AG04450 (cell line): ENCODE data around the gene STX16. TPM values are rescaled to one million over a fixed set of nuclear protein-coding genes. Genes with fewer than 3 reads are reported as not detected.

ENCODE experiments used
- CTCF ChIA-PET: fragments of 300-600, 350-600 bp; formaldehyde crosslinking; extraction: SDS; loops from one replicate; lab custom pipeline; 2022; ENCODE audit warnings: antibody characterized with exemption, inconsistent platforms; lab: Charles Lee
- POLR2A ChIA-PET: fragments of 350-600 bp; formaldehyde crosslinking; extraction: SDS; loops from one replicate; lab custom pipeline; 2021; ENCODE audit warnings: antibody characterized with exemption, inconsistent platforms; lab: Yijun Ruan, JAX
- DNase-seq: peaks from one replicate; pipeline ENCODE4 v3.0.0-alpha.2; 2011; ENCODE audit warnings: low read depth, low spot score
- H3K27ac ChIP-seq: one replicate; pipeline ENCODE4 v1.5.1; 2012; ENCODE audit warnings: low read depth, low read length, control low read depth
- H3K27me3 ChIP-seq: one replicate; pipeline ENCODE4 v1.6.0; 2012; ENCODE audit warnings: low read length; ENCODE audit not compliant: control insufficient read depth, insufficient read depth
- H3K4me3 ChIP-seq: 2 replicates; pipeline ENCODE4 v1.5.1; 2011; ENCODE audit warnings: mild to moderate bottlenecking, low read depth, low read length, control low read depth
- H3K9me3 ChIP-seq: 2 replicates; pipeline ENCODE4 v1.5.1; 2012; ENCODE audit warnings: low read length; ENCODE audit not compliant: control insufficient read depth, insufficient read depth
- CTCF ChIP-seq: IDR thresholded peaks from 2 replicates; pipeline ENCODE4 v1.5.1; 2011; ENCODE audit warnings: low read depth, low read length, control low read depth, inconsistent platforms
- polyA plus RNA-seq: library from polyadenylated mRNA; depleted of rRNA; stranded (reverse); fragments of >200 nt; gene quantifications from 2 replicates; pipeline ENCODE4 v1.2.3, GENCODE V29; 2011

The STX16 gene
- polyA plus RNA-seq, 1 experiment, result 51.9 TPM

DNA sequence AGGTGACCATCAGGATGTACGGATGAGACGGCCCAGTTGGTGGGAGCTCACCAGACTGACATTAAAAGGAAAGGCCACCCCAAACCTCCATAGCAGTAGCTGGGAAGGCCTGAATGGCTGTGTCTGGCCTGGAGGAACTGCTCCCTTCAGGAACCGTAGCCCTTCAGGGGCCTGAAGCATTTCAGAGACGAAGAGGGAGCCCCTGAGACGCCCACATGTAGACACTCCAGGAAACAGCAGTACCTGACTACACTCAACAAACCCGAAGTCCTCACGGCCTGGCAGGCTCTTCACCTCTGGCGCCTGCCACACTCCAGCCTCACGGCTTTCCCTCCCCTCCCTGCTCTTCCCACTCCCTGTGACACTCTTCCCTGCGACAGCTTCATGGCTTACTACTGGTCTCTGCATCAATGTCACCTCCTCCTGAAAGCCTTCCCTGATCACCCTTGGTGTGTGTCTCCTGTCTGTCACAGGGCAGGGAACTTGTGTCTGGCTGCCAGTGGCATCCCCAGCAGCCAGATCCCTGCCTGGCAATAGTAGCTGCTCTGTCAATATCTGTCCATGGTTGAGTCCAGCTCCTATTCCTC is 14.6 kb upstream of the STX16 start:
- Histone ChIP-seq H3K4me3 (no peak overlapping the region), H3K27ac (no peak overlapping the region), H3K9me3 (peaks cover 9% of the 10 kb centered on the region), H3K27me3 (no peaks in the 10 kb centered on the region)
- CTCF ChIA-PET, result no interaction called here
- POLR2A ChIA-PET, result interaction anchor here (1.0 kb wide), 1 partner anchor 12 kb away, joined by 3 read pairs; no protein-coding TSS in a partner anchor
- no peak for TF ChIP-seq CTCF
- no peak for DNase-seq

DNA sequence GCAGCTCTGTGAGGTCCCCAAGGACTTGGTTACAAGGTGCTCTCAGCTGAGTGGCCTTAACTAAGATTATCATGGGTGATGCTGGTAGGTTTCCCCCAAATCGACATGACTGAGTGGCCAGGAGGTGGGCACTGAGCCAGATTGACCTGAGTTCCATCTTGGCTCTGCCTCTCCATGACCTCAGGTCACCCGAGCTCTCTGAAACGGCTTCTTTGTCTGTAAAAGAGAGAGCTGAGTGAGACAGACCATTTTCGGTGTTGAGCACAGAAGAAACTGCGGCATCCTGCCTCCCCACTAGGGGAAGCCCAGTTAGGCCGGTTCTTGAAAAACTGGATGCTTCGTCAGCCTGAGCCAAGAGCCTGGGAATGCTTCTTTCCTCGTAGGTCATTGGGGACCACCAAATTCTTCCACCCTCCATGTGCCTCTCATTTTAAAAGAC is 14.1 kb upstream of the STX16 start:
- no peak overlapping the region for H3K27ac ChIP-seq
- DNase-seq, result no peak
- peaks cover 9% of the 10 kb centered on the region for H3K9me3 ChIP-seq
- no peak for TF ChIP-seq CTCF
- POLR2A ChIA-PET, result no interaction called here
- CTCF ChIA-PET, result no interaction called here
- no peaks in the 10 kb centered on the region for H3K27me3 ChIP-seq
- no peak overlapping the region for H3K4me3 ChIP-seq

DNA sequence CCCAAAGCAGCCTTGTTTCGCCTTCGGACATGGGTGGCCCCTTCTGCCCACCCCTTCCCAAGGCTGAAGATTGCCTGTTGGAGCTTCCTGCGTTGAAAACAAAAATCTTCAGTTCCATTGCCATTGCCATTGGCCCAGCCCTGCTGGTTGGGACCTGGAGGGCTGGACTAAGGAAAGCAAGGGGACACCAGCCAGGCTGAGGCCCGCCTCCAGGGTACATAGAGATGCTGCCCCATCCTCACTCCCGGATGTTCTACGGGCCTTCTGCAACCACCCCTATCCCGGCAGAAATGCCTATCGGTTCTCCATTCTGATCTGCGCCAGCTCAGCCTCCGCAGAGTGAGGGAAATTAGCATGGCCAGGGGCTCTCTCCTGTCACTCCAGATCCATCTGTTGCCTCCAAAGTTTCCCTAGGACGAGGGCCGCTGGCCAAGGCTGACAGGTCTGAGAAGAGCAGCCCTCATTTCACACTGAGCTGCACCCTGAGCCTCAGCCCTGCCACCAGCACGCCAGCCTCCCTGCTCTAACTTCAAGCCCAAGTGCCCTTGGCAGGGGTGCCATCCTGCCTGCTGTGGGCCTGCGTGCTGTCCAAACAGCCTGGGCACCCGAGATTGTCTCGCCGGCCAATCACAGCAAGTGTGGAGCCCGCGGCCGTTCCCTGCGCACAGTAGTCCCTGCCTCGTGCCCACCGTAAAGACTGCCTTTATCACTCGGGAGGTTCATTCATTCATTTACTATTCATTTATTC is 13.4 kb upstream of the STX16 start:
- H3K9me3 ChIP-seq, result peaks cover 9% of the 10 kb centered on the region
- TF ChIP-seq CTCF, result no peak
- DNase-seq, result no peak
- POLR2A ChIA-PET, result no interaction called here
- no peak overlapping the region for H3K4me3 ChIP-seq
- no peaks in the 10 kb centered on the region for H3K27me3 ChIP-seq
- no peak overlapping the region for H3K27ac ChIP-seq
- CTCF ChIA-PET, result interaction anchor here (0.6 kb wide), 1 partner anchor 14 kb away, joined by 3 read pairs; the partner anchor contains the start of gene STX16

- ChIA-PET POLR2A (no interaction called here), CTCF (interaction anchor here (0.6 kb wide), 2 partner anchors 13 to 88 kb away, joined by 3 to 4 read pairs; partner anchors contain the start of gene STX16)
- TF ChIP-seq CTCF, result no peak
- Histone ChIP-seq H3K4me3 (no peak overlapping the region), H3K9me3 (peaks cover 9% of the 10 kb centered on the region), H3K27ac (no peak overlapping the region), H3K27me3 (no peaks in the 10 kb centered on the region)
- DNase-seq, result no peak
These were observed 12.5 kb upstream of the STX16 start for GRCh38 chr20:58638467-58639181.
